Omental fat pad (tissue), 4 donors: ENCODE results near the gene PRPS1L1. TPM values are rescaled to one million over a fixed set of nuclear protein-coding genes. Genes with fewer than 3 reads are reported as not detected.

Experiments used
- ATAC-seq: fragments of 150-250 bp; one replicate; pipeline ENCODE4 v1.9.1; 2016; ENCODE audit warnings: mild to moderate bottlenecking, moderate library complexity; ENCODE audit not compliant: low FRiP score
- DNase-seq: peaks from one replicate; pipeline ENCODE4 v3.0.0-alpha.2; 2019; ENCODE audit warnings: low spot score
- CTCF ChIP-seq, 3 donors: fragments of 450-650 bp; IDR thresholded peaks; one replicate each; pipeline ENCODE4 v1.5.1; 2016 to 2017; ENCODE audit warnings: antibody characterized with exemption in 3 of 3, mild to moderate bottlenecking in 3 of 3, moderate library complexity in 2 of 3
- total RNA-seq, 4 donors: library from RNA; depleted of rRNA; stranded (reverse); fragments of >200 nt; gene quantifications; one replicate each; pipeline ENCODE4 v1.1.0, GENCODE V29; 2016

Gene PRPS1L1
- total RNA-seq, result not detected

- DNase-seq (no peak), ATAC-seq (no peak)
- TF ChIP-seq CTCF (IDR thresholded peaks at IDR 0.05), result no peak
Observed at GRCh38 chr7:18027628-18028027, at the start of gene PRPS1L1. PRPS1L1 (minus strand) TSS chr7:18027846.

- ATAC-seq (no peak), DNase-seq (no peak)
- no peak for TF ChIP-seq CTCF (IDR thresholded peaks at IDR 0.05)
Observed at GRCh38 chr7:18076461-18076860, 48.8 kb upstream of the PRPS1L1 start.

GRCh38 chr7:18068745-18069144 is 41.1 kb upstream of the PRPS1L1 start:
- ATAC-seq, result no peak
- TF ChIP-seq CTCF (IDR thresholded peaks at IDR 0.05), result no peak
- no peak for DNase-seq

- TF ChIP-seq CTCF (IDR thresholded peaks at IDR 0.05), result no peak
- DNase-seq (no peak), ATAC-seq (no peak)
Observed at GRCh38 chr7:18064242-18064838, 36.7 kb upstream of the PRPS1L1 start.

- DNase-seq (no peak), ATAC-seq (no peak)
- TF ChIP-seq CTCF (IDR thresholded peaks at IDR 0.05), result no peak
Observed at GRCh38 chr7:18063149-18063901, 35.7 kb upstream of the PRPS1L1 start.

GRCh38 chr7:18059171-18059570 is 31.5 kb upstream of the PRPS1L1 start:
- DNase-seq (no peak), ATAC-seq (no peak)
- no peak for TF ChIP-seq CTCF (IDR thresholded peaks at IDR 0.05)

GRCh38 chr7:18053941-18054340 is 26.3 kb upstream of the PRPS1L1 start:
- DNase-seq (no peak), ATAC-seq (no peak)
- TF ChIP-seq CTCF (IDR thresholded peaks at IDR 0.05), result no peak
